K562 (cell line): Measurements from ENCODE around the gene LRRC70. TPM values are rescaled to one million over a fixed set of nuclear protein-coding genes. Genes with fewer than 3 reads are reported as not detected.

ENCODE experiments used
- ATAC-seq: fragments of 200-7000 bp; cut with Tn5 transposase; 3 replicates; pipeline ENCODE4 v1.9.1; 2020; ENCODE audit warnings: moderate library complexity
- BruUV-seq: library from RNA; stranded (reverse); fragments of 400-500 nt; replicated peaks from 2 replicates; lab custom pipeline; 2021; lab: Mats Ljungman, UMichigan
- CTCF ChIA-PET: fragments of 300-600 bp; formaldehyde crosslinking; extraction: SDS; loops from one replicate; lab custom pipeline; 2021; ENCODE audit warnings: low intra/inter-chr PET ratio; lab: Yijun Ruan, JAX
- POLR2A ChIA-PET: fragments of 300-600, 350-650 bp; sonication (Branson Sonifier 250); formaldehyde crosslinking; extraction: SDS; loops from one replicate; lab custom pipeline; 2021; ENCODE audit warnings: antibody characterized with exemption, inconsistent platforms; lab: Yijun Ruan, JAX
- DNase-seq, 4 experiments: peaks; one replicate each; pipeline versions ENCODE4 v3.0.0 to v3.0.0-alpha.2; 2011 to 2018; ENCODE audit warnings: low spot score in 3 of 4, mixed read lengths in 3 of 4; ENCODE audit errors: extremely low read depth in 1 of 4
- FAIRE-seq: peaks from 2 replicates; lab custom pipeline; 2011; peaks lifted over from hg19 to GRCh38; lab: Jason Lieb, UNC
- H2AFZ ChIP-seq: 2 replicates; pipeline ENCODE4 v1.6.0; 2011; ENCODE audit warnings: low read depth, low read length, control low read depth, inconsistent platforms
- H3K27ac ChIP-seq: fragments of 200-600 bp; 3 replicates; pipeline ENCODE4 v1.8.0; 2011; ENCODE audit warnings: low read depth, mild to moderate bottlenecking, control low read depth, inconsistent platforms, low read length, moderate library complexity, mixed read lengths; ENCODE audit errors: extremely low read depth
- H3K27me3 ChIP-seq, 2 experiments: fragments of 300-600 bp in 1 of 2; 2 replicates in 1 of 2; 3 replicates in 1 of 2; pipeline versions ENCODE4 v1.6.0 to v1.8.0; 2011; ENCODE audit warnings: inconsistent platforms in 2 of 2, low read length in 2 of 2, mild to moderate bottlenecking in 1 of 2, mixed read lengths in 1 of 2, moderate library complexity in 1 of 2; ENCODE audit not compliant: control insufficient read depth in 2 of 2, insufficient read depth in 2 of 2
- H3K36me3 ChIP-seq: fragments of 300-600 bp; 3 replicates; pipeline ENCODE4 v1.8.0; 2011; ENCODE audit warnings: mild to moderate bottlenecking, low read length, inconsistent platforms; ENCODE audit not compliant: control insufficient read depth, insufficient read depth
- H3K4me1 ChIP-seq, 2 experiments: fragments of 200-600 bp in 1 of 2; replicated peaks in 1 of 2; 2 replicates in 1 of 2; 3 replicates in 1 of 2; pipeline versions ENCODE4 v1.5.1 to v1.8.0; 2011; ENCODE audit warnings: inconsistent platforms in 2 of 2, low read length in 2 of 2, mild to moderate bottlenecking in 1 of 2, mixed read lengths in 1 of 2, moderate library complexity in 1 of 2; ENCODE audit not compliant: control insufficient read depth in 2 of 2, insufficient read depth in 2 of 2
- H3K4me2 ChIP-seq: 2 replicates; pipeline ENCODE4 v1.6.1; 2011; ENCODE audit warnings: low read length, control low read depth, inconsistent platforms, mixed read lengths; ENCODE audit not compliant: insufficient read depth
- H3K4me3 ChIP-seq: fragments of 200-600 bp; sonication (generic), shearing (Covaris generic); 2 replicates; pipeline ENCODE4 v1.5.1; 2016; ENCODE audit warnings: control low read depth, inconsistent platforms
- H3K79me2 ChIP-seq: fragments of 200-600 bp; 3 replicates; pipeline ENCODE4 v1.8.0; 2011; ENCODE audit warnings: low read length, inconsistent platforms; ENCODE audit not compliant: control insufficient read depth, insufficient read depth
- H3K9ac ChIP-seq, 2 experiments: 2 replicates each; pipeline versions ENCODE4 v1.6.0 to v1.6.1; 2011; ENCODE audit warnings: low read depth in 2 of 2, low read length in 2 of 2, control low read depth in 1 of 2, inconsistent platforms in 1 of 2, mild to moderate bottlenecking in 1 of 2, mixed read lengths in 1 of 2; ENCODE audit not compliant: insufficient read depth in 1 of 2
- H3K9me1 ChIP-seq: one replicate; pipeline ENCODE4 v1.6.0; 2011; ENCODE audit warnings: inconsistent platforms, mild to moderate bottlenecking, low read length, moderate library complexity; ENCODE audit not compliant: control insufficient read depth, insufficient read depth
- H3K9me3 ChIP-seq: replicated peaks from 2 replicates; pipeline ENCODE4 v1.5.1; 2011; ENCODE audit warnings: low read depth, low read length, inconsistent platforms; ENCODE audit not compliant: control insufficient read depth, insufficient read depth
- H4K20me1 ChIP-seq: replicated peaks from 2 replicates; pipeline ENCODE4 v1.6.1; 2011; ENCODE audit warnings: low read length, inconsistent platforms, mixed read lengths; ENCODE audit not compliant: control insufficient read depth, insufficient read depth
- CC2D1A ChIP-seq: fragments of 450-650 bp; IDR thresholded peaks from 2 replicates; pipeline ENCODE4 v1.6.1; 2017; ENCODE audit warnings: mild to moderate bottlenecking
- CEBPB ChIP-seq: fragments of 450-650 bp; IDR thresholded peaks from 2 replicates; pipeline ENCODE4 v1.6.1; 2016; ENCODE audit warnings: missing genetic modification characterization, missing compliant biosample characterization
- CEBPG ChIP-seq, 3 experiments: fragments of 200-800 bp in 1 of 3; sonication (Bioruptor generic) in 1 of 3; sonication (generic) in 1 of 3; formaldehyde crosslinking in 1 of 3; IDR thresholded peaks in 2 of 3; conservative IDR thresholded peaks in 1 of 3; 2 replicates each; pipeline versions ENCODE4 v1.6.1 to v1.8.0; 2016 to 2022; ENCODE audit warnings: missing compliant biosample characterization in 2 of 3, missing genetic modification characterization in 2 of 3, mild to moderate bottlenecking in 1 of 3, missing genetic modification reagents in 1 of 3
- DNMT1 ChIP-seq: fragments of 450-650 bp; IDR thresholded peaks from 2 replicates; pipeline ENCODE4 v1.6.1; 2016; ENCODE audit warnings: antibody characterized with exemption, mild to moderate bottlenecking
- ELF4 ChIP-seq: fragments of 450-650 bp; formaldehyde crosslinking; IDR thresholded peaks from 2 replicates; pipeline ENCODE4 v1.4.0; 2022; ENCODE audit warnings: missing genetic modification characterization
- ETV5 ChIP-seq: sonication (generic); formaldehyde crosslinking; IDR thresholded peaks from 2 replicates; pipeline ENCODE4 v1.4.0; 2020; ENCODE audit warnings: low read depth, mild to moderate bottlenecking, missing genetic modification reagents
- GABPA ChIP-seq: fragments of 200-800 bp; sonication (Bioruptor generic); conservative IDR thresholded peaks from 2 replicates; pipeline ENCODE4 v1.6.1; 2016; ENCODE audit warnings: low read depth, missing genetic modification characterization, missing compliant biosample characterization
- NBN ChIP-seq: fragments of 450-650 bp; IDR thresholded peaks from 2 replicates; pipeline ENCODE4 v1.6.1; 2016; ENCODE audit warnings: low read depth, mild to moderate bottlenecking
- POLR2AphosphoS5 ChIP-seq: IDR thresholded peaks from 2 replicates; pipeline ENCODE4 v1.6.1; 2011; ENCODE audit warnings: mild to moderate bottlenecking, low read depth, low read length, moderate library complexity; ENCODE audit not compliant: control insufficient read depth, insufficient read depth
- RBM14 ChIP-seq: fragments of 200-400 bp; formaldehyde crosslinking; IDR thresholded peaks from 2 replicates; pipeline ENCODE4 v1.6.1; 2018; ENCODE audit warnings: low read depth, mild to moderate bottlenecking, low read length, moderate library complexity, borderline replicate concordance; ENCODE audit not compliant: insufficient read depth
- STAT5A ChIP-seq: IDR thresholded peaks from 2 replicates; pipeline ENCODE4 v1.6.1; 2012; ENCODE audit warnings: low read length, inconsistent platforms, borderline replicate concordance
- TCFL5 ChIP-seq: fragments of 250-450 bp; sonication (Bioruptor Pico); conservative IDR thresholded peaks from 2 replicates; pipeline ENCODE4 v1.6.1; 2021; ENCODE audit warnings: mild to moderate bottlenecking, moderate library complexity, matching md5 sums
- ZNF24 ChIP-seq: fragments of 450-650 bp; IDR thresholded peaks from 2 replicates; pipeline ENCODE4 v1.6.1; 2016
- ZNF551 ChIP-seq: fragments of 250-450 bp; sonication (Bioruptor Pico); IDR thresholded peaks from 2 replicates; pipeline ENCODE4 v1.5.0; 2021; ENCODE audit warnings: mild to moderate bottlenecking, moderate library complexity
- ZNF668 ChIP-seq: fragments of 250-450 bp; sonication (Bioruptor Pico); IDR thresholded peaks from 2 replicates; pipeline ENCODE4 v1.8.0; 2022; ENCODE audit warnings: mild to moderate bottlenecking, inconsistent platforms
- WGBS: fragments of 100-300 bp; shearing (Covaris generic); methylation state at CpG from one replicate; pipeline ENCODE4 v1.1.6; 2016; ENCODE audit warnings: low coverage, mixed read lengths; ENCODE audit not compliant: insufficient coverage; ENCODE audit errors: missing lambda C conversion rate; 5-methylcytosine and 5-hydroxymethylcytosine counted together
- in situ Hi-C: fragments of 300-500 bp; cut with MboI; formaldehyde crosslinking; loops from 4 replicates; pipeline ENCODE4 v1.15.0; 2018; ENCODE audit warnings: inconsistent platforms, mixed read lengths
- intact Hi-C: fragments of 100-400 bp; cut with micrococcal nuclease; formaldehyde crosslinking; loops from 2 replicates; pipeline ENCODE4 v1.14.2; 2022
- polyA plus RNA-seq, 8 experiments: library from polyadenylated mRNA; depleted of rRNA in 4 of 8; stranded (reverse) in 5 of 8; unstranded in 3 of 8; fragments of >200 nt; fragmentation: Nextera tagmentation in 2 of 8; fragmentation: Illumina TruSeq in 1 of 8; extraction: Ambion mirVana in 2 of 8; extraction: Trizol in 1 of 8; gene quantifications; 2 replicates each; pipeline versions ENCODE4 v1.2.1 to v1.2.3, GENCODE V29; 2011 to 2014; ENCODE audit warnings: inconsistent platforms in 1 of 8, missing spikeins in 1 of 8
- total RNA-seq, 7 experiments: library from RNA; depleted of rRNA in 6 of 7; stranded (reverse); fragments of >200 nt in 6 of 7; fragmentation: Illumina TruSeq in 2 of 7; extraction: Trizol in 2 of 7; gene quantifications; 2 replicates each; pipeline versions ENCODE4 v1.2.1 to v1.2.3, GENCODE V29; 2011 to 2021; ENCODE audit warnings: low replicate concordance in 1 of 7
- TF ChIP-seq, protein P1 (sequence below): fragments of 450-650 bp; formaldehyde crosslinking; IDR thresholded peaks from 2 replicates; pipeline ENCODE4 v1.4.0; 2022; ENCODE audit warnings: missing genetic modification characterization

LRRC70 gene
- total and polyA plus RNA-seq, 9 of the 15 experiments (the other 6 are each of a cell fraction or from before 2014, with no cell fraction given), result 0.21 to 2.1 (median 0.73) TPM

DNA sequence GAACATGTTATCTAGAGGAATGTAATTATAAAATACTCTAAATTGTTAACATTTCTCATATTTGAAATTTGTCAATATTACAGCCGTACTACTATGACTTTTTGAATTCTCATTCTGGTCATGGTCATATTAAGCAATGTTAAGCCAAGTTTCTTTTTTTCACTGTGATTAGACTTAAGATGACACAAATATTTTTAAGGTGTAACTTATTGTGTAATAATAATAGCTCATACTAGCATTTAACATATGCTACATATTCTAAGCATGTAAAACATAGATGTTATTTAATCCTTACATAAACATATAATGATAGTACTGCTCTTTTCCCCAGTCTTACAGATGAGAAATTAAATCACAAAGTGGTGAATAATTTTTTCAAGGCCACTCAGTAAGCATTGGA is 35.9 kb upstream of the LRRC70 start:
- ATAC-seq (no peak), DNase-seq (no peak), FAIRE-seq (no peak)
- WGBS, result 100% methylated on average over 1 of the region's 1 CpG
- ChIA-PET POLR2A (no interaction called here), CTCF (no interaction called here)
- H2AFZ ChIP-seq, result no peak overlapping the region
- H3K9me1 ChIP-seq, result no peaks in the 10 kb centered on the region
- intact Hi-C loops (no loop called here), in situ Hi-C loops (no loop called here)
- no peak overlapping the region for H3K27ac ChIP-seq
- no peaks in the 10 kb centered on the region for H3K9me3 ChIP-seq
- TF ChIP-seq DNMT1 (no peak), CEBPG (CRISPR knock-in tag; IDR thresholded peaks at IDR 0.05) (no peak), CEBPG (tag; conservative IDR thresholded peaks at IDR 0.05 in 1 of 2, IDR thresholded peaks at IDR 0.05 in 1 of 2) (peak in 1 of 2 experiments; percentile 60; a peak in 3 of 4 replicates), GABPA (tag) (no peak), CEBPB (tag) (peak; percentile 76)
- no TSS peak for BruUV-seq
- H3K9ac ChIP-seq, result no peak overlapping the region
- H3K36me3 ChIP-seq, result peaks cover 36% of the 10 kb centered on the region
- H4K20me1 ChIP-seq, result no peaks in the 10 kb centered on the region; the same call in 1 of the 2 replicates
- no peak overlapping the region for H3K4me3 ChIP-seq
- H3K4me2 ChIP-seq, result no peak overlapping the region
- H3K27me3 ChIP-seq, result no peaks in the 10 kb centered on the region
- H3K79me2 ChIP-seq, result no peaks in the 10 kb centered on the region; the same call in 2 of the 3 replicates
- peaks cover 0 to 4% of the 10 kb centered on the region in 2 experiments; a peak in 2 of 5 replicates for H3K4me1 ChIP-seq

DNA sequence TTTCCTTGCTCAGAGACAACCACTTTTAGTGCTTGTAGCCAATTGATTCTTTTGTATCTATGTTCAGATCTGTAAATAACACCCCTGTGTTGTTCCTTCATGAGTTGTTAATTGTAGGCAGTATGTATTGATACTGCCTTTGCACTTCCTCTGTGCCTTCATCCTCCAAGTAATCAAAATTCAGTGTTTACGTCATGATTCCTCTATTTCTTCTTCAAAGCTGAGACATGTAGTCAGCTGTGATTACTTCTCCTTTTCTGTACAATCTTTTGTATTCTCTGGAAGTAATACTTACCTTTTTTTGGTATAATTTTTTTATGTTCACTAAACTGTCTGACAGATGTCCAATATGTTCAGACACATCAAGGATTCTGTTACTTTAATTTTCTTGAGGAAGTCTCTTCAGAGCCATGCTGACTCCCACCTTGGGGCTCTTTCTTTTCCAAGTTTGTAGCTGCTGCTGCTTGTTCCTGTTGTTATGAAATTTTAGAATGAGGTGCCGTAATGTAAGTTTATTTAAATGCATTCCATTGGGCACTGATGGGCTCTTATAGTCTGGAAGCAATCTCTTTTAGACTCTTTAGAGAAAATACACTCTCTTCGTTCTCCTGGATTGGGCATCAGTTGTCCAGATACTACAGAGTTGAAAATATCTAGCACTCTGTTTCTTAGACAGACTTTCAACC is 30.5 kb upstream of the LRRC70 start:
- POLR2A ChIA-PET, result interaction anchor here (1.2 kb wide), 1 partner anchor 25 kb away, joined by 5 read pairs; no protein-coding TSS in a partner anchor
- DNase-seq, result no peak
- H3K79me2 ChIP-seq, result no peaks in the 10 kb centered on the region
- no peak overlapping the region for H3K4me3 ChIP-seq
- intact Hi-C loops, result no loop called here
- no peaks in the 10 kb centered on the region for H3K9me3 ChIP-seq
- H3K9me1 ChIP-seq, result no peaks in the 10 kb centered on the region
- in situ Hi-C loops, result no loop called here
- 90% methylated on average over 3 of the region's 3 CpGs for WGBS
- H3K4me1 ChIP-seq, result no peaks in the 10 kb centered on the region
- no TSS peak for BruUV-seq
- H3K9ac ChIP-seq, result no peak overlapping the region
- H3K27me3 ChIP-seq, result no peaks in the 10 kb centered on the region
- H4K20me1 ChIP-seq, result no peaks in the 10 kb centered on the region
- no peak overlapping the region for H3K4me2 ChIP-seq
- ATAC-seq, result no peak
- CTCF ChIA-PET, result no interaction called here
- no peak for FAIRE-seq
- no peak overlapping the region for H3K27ac ChIP-seq
- no peak overlapping the region for H2AFZ ChIP-seq
- H3K36me3 ChIP-seq, result peaks cover 34% of the 10 kb centered on the region
- TF ChIP-seq CC2D1A (no peak), STAT5A (no peak), RBM14 (no peak), POLR2AphosphoS5 (no peak), ETV5 (CRISPR knock-in tag) (no peak), ZNF668 (CRISPR knock-in tag) (no peak), ELF4 (no peak), ZNF551 (CRISPR knock-in tag) (no peak), NBN (no peak), TCFL5 (CRISPR knock-in tag) (no peak), ZNF24 (no peak)
- TF ChIP-seq, protein P1, sequence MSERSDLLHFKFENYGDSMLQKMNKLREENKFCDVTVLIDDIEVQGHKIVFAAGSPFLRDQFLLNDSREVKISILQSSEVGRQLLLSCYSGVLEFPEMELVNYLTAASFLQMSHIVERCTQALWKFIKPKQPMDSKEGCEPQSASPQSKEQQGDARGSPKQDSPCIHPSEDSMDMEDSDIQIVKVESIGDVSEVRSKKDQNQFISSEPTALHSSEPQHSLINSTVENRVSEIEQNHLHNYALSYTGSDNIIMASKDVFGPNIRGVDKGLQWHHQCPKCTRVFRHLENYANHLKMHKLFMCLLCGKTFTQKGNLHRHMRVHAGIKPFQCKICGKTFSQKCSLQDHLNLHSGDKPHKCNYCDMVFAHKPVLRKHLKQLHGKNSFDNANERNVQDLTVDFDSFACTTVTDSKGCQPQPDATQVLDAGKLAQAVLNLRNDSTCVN (CRISPR knock-in tag), result no peak
